Measurements from ENCODE around the gene MAP3K6.
"Not testable (repeated sequence)": the region's sequence is repeated elsewhere in the genome, so short reads cannot be mapped to it uniquely, and the experiment has no call there.

Gene MAP3K6

DNA sequence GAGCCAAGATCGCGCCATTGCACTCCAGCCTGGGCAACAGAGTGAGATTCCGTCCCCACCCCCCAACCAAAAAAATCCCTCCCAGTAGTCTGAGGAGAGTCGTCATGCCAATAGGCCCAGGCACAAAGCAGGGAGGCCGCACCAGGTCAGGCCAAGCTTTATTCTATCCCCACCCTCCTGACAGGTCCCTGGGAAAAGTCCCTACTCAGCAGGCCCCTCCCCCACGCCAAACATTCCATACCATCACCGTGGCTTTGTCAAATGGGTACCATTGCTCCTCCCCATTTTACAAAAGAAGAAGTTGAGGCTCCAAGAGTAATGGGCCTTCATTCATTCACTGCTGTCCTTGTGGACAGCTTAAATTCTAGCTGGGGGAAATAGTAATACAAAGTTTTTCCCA is 31.0 kb upstream of the MAP3K6 start:
- DNase-seq (ENCODE audit: low read depth) = no peak

DNA sequence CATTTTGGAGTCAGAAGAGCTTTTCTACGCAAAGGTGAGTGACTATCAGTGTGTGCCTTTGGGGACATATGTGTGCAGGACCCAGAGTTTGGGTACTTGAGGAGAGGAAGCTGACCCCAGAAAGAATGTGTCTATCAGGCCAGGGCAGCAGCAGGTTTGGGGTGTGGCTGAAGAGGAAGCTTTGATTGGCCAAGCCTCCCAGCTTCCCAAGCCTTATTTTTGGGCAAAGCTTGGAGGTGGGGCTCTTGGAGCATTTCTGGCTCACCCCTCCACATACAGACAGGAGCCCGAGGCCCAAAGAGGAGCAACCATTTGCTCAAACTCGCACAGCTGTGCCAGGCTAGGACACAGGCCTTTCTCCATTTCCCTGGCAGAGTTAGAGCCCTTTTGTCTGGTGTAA is 30.3 kb upstream of the MAP3K6 start:
- no peak for DNase-seq (ENCODE audit: low read depth)

DNA sequence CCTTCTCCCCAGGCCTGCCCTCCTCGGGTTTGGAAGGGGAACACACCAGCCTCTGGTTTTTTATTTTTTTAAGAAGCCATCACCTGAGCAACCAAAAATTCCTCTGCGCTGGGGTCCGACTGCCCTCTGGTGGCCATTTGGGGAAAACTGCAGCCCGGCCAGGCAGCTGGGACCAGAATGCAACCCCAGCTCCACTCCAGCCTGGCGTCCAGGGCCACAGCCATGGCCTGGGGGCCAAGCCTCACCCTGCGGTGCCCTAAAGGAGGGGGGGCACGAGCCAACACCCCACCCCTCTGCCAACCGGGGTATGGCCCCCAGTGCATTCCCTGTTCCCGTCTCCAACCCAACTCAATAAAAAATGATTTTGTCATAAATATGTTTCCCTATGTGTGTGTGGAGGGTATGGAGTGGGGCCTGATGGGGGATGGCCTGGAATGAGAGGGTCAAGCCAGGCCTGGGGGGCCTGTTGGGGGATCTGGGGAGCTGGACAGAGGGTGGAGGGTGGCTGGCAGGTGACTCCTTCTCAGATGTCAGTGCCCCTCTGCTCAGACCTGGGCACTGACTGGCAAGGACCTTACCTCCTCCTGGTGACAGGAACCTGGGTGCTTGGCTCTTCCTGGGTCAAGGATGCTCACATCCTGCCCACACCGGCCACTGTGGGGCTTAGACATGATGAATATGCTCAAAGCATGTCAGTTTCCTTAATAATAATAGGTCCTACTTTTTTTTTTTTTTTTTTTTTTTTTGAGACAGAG is 28.9 kb upstream of the MAP3K6 start:
- no peak for DNase-seq (ENCODE audit: low read depth)

DNA sequence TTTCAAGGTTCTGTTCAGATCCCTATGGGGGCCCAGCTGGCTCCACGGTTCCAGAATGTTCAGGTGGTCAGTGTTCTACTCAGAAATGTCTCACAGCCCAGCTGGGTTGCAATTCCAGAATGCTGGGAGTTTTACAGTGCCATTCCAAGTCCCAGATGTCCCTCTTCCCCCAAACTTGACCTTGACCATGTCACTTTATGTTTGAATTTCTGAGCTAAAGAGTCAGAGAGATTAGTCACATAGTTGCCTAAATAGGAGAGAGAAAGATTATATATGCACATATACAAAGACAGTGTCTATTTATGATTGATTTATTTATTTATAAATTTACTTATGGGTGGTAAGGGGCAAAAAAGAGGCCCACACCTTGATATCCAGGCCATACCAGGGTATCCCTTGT is 28.2 kb upstream of the MAP3K6 start:
- no peak for DNase-seq (ENCODE audit: low read depth)

DNA sequence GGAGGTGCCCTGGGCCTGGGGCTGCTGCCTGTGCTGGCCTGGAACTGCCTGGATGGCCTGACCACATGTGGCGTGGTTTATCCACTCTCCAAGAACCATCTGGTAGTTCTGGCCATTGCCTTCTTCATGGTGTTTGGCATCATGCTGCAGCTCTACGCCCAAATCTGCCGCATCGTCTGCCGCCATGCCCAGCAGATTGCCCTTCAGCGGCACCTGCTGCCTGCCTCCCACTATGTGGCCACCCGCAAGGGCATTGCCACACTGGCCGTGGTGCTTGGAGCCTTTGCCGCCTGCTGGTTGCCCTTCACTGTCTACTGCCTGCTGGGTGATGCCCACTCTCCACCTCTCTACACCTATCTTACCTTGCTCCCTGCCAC is 27.5 kb upstream of the MAP3K6 start:
- no peak for DNase-seq (ENCODE audit: low read depth)

DNA sequence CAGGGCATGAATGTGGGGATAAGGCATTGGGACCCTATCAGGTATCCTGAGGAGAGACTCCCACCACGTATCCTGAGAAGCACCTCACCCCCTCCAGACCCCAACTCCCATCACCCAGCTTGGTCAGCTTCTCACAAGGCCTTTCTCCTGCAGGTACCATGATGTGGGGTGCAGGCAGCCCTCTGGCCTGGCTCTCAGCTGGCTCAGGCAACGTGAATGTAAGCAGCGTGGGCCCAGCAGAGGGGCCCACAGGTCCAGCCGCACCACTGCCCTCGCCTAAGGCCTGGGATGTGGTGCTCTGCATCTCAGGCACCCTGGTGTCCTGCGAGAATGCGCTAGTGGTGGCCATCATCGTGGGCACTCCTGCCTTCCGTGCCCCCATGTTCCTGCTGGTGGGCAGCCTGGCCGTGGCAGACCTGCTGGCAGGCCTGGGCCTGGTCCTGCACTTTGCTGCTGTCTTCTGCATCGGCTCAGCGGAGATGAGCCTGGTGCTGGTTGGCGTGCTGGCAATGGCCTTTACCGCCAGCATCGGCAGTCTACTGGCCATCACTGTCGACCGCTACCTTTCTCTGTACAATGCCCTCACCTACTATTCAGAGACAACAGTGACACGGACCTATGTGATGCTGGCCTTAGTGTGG is 27.0 kb upstream of the MAP3K6 start:
- DNase-seq (ENCODE audit: low read depth) = no peak

DNA sequence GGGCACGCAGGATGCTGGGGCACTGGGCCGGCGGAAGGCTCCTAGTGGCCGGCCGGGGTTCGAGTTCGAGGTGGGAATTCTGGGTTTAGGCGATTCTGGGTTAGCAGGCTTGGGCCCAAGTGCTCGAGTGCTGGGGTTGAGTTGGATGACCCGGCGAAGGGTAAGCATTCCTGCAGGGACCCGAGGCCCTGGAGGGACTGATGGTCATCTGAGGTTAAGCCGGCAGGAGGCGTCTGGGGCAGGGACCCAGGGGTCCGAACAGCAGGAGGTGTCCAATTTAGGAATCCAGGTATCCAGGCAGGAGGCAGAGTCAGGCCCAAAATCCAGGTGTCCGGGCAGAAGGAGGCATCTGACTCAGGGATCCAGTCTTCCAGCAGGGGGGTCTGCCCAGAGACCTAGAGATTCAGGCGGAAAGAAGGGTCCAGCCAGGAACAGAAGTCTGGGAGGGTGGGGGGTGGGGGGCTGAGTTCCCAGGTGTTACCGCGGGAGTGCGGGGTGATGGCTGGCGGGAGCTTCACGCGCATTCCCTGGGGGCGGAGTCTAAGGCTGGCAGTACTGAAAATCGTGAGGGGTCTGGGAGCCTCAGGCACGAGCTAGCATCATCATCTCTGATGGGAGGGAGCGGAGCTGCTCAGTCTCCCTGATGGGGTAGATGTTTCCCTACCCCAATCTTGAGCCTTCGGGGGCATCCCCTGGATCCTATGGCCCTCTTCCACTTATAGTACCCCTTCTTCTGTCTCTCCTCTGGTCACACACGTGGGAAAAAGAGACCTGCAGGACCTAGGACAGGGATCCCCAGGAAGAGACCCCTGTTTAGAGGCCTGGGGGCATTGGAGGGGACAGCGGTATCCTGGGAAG is 26.2 kb upstream of the MAP3K6 start:
- DNase-seq (ENCODE audit: low read depth) = no peak

DNA sequence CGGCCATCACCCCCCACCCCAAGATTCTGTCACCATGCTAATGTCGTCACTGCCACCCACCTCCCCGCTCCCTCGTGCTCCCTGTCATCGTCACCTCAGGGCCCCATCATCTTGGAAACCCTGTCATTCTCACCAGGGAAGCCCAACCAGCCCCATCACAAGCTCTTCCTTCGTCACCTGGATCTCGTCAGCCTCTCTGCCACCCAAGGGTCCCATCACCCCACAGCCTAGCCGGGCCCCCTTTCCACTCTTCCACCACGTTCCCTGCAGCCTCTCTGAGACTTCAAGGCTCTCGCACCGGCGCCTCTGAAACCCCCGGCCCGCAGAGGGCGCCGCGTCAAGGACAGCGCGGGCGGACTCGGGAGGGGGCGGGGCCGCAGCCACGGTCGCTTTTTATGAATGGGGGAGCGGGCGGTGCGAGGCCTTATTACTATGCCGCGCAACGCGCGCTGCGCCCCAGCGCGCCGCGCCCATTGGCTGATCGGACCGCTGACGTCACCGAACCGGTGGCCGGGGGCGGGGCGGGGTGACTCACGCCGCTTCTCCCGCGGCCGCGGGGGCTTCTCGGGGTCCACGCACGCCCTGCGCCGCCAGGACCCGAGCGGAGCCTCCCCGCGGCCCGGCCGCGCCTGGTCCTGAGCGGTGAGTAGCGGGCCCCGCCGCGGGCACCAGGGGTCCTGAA is 25.5 kb upstream of the MAP3K6 start, which contains the start of gene GPR3:
TSS of gene GPR3 (plus strand) at position 527 of the 682 bp plus-strand sequence. CDS start 1,177 bp downstream, outside the sequence.
- peak; percentile 66 for DNase-seq (ENCODE audit: low read depth)

DNA sequence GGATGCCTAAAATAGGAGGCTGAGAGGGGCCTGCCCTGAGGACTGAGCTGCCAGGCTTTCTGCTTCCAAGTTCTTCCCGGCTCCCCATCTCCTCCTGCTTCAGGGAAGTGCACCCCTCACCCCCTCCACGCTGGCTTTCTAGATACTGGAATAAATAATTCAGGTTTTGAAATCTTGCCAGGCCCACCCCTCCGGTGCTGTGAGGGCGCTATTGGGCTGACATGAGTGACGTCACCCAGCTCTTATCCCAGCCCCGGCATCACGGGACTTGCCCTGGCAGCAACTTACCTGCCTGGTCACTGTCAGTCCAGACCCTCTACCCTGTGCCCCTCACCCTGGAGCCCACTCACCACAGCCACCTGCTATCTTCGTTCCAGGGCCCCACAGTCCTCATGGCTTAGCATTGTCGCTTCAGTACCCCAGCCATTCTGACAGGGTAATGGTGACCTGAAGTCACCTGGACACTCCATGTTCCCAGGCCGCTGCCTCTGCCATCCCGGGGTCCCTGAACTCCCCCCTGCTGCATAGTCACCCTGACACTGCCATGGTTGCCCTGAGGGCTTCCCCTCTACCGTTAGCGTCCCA is 24.8 kb upstream of the MAP3K6 start:
- no peak for DNase-seq (ENCODE audit: low read depth)

DNA sequence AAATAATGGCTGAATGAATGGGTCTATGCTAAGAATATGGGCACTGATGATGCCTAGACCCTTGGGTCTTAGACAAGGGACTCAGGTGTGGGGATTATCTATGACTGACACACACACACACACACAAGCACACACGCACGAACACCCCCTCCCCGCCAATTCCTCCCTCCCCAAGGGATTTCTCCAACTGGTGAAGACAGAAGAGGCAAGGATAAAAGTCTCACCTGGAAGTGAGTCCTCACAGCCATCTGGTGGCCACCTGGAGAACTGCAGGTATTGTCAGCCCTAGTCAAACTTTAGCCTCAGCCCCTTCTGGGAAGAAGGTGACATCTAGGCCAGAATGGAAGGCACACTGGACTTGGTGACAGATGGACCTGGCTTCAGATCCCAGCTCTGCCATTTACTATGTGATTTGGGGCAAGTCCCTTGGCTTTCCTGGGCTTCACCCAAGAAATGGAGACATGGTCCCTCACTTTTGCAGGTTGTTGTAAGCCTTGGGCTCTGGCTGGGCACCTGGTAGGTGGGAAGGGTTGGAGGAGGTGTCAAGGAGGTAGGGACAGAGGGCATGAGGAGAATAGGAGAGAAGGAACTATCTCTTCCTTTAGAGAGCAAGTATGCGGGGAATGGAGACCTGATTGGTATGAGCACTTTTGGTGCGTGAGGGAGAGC is 21.7 kb upstream of the MAP3K6 start:
- no peak for DNase-seq (ENCODE audit: low read depth)

DNA sequence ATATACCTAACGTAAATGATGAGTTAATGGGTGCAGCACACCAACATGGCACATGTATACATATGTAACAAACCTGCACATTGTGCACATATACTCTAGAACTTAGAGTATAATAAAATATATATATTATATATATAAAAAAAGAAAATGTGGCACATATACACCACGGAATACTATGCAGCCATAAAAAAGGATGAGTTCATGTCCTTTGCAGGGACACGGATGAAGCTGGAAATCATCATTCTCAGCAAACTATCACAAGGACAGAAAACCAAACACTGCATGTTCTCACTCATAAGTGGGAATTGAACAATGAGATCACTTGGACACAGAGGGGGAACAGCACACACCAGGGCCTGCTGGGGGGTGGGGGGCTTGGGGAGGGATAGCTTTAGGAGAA is 18.0 kb upstream of the MAP3K6 start:
- DNase-seq (ENCODE audit: low read depth) = not testable (repeated sequence)

DNA sequence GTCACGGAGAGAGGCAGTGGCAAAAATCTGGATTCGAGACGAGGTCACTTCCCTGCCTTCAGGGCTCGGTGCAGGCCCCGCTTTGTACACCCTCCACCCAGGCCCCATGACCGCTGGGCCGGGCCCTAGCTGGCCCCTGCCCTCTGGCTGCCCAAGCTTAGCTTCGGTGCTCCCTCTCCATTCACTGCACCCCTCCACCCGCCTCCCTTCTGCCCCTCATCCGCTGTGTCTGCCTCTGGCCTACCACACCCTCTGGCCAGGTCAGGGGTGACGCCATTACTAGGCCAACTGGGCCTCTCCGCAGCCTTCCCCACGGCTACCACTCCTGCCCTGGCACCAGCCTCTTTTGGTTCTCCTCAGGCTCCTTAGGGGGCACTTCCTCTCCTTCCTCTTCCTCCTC is 16.9 kb upstream of the MAP3K6 start:
- DNase-seq (ENCODE audit: low read depth) = no peak

DNA sequence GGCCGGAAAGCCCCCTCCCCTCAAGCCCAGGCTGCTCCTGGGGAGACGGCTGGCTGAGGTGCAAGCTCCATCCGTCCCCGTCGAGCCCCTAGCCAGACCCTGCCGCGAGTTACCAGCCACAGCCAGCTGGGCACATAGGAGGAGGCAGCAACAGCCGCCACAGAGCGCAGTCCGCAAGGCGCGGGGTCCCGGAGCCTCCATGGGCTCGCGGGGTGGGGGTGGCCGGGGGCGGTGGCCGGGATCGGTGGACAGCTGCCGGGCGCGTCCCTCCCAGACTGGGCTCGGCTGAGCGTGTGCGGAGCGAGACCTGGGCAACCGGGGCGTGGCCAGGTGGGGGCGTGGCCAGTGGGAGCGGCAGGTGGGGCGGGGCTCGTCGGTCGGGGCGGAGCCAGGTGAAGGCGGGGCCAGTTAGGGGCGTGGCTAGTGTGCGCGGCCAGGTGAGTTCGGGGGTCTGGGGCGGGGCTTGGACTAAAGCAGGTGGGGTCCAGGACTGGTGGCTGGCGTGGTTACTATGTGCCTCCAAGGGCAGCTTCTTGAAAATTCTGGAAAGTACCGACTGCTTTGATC is 16.4 kb upstream of the MAP3K6 start, which contains the start of gene CD164L2:
TSS of gene CD164L2 (minus strand) at position 295 of the 567 bp plus-strand sequence. CDS start at position 201, 94 bp downstream.
- no peak for DNase-seq (ENCODE audit: low read depth)

DNA sequence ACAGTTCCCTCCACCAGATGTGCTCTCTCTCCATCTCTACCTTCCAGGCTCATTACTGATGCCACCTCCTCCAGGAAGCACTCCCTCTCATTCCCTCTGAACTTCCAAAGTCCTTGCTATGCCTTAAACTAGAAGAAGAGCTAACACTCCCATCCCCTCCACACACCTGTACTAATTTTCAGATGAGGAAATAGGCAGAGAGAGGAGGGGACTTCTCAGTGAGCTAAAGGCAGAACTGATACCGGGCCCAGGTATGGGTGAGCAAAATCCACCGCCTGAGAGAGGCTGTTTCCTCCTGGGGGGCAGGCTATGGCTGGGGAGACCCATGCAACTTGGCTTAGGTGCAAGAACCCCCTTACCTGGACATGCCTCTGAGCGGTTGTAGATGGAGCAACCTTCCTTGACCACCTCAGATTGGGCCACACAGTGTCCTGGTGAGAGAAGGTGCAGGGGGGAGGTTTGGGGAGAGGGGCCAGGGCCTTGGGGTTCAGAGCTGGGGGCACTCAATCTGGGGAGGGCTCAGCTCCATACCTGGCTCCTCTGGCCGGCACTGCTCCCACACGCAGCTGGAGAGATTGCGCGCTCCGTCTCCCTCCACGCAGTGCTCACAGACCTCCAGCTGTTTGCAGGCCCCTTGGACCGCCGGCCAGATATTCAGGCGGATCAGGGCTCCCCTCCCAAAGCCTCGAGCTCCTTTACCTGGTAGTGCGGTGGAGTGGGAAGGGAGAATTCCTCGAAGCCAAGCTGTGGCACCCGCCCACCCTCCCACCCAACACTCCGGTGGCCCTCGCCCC is 15.4 kb upstream of the MAP3K6 start:
- no peak for DNase-seq (ENCODE audit: low read depth)

DNA sequence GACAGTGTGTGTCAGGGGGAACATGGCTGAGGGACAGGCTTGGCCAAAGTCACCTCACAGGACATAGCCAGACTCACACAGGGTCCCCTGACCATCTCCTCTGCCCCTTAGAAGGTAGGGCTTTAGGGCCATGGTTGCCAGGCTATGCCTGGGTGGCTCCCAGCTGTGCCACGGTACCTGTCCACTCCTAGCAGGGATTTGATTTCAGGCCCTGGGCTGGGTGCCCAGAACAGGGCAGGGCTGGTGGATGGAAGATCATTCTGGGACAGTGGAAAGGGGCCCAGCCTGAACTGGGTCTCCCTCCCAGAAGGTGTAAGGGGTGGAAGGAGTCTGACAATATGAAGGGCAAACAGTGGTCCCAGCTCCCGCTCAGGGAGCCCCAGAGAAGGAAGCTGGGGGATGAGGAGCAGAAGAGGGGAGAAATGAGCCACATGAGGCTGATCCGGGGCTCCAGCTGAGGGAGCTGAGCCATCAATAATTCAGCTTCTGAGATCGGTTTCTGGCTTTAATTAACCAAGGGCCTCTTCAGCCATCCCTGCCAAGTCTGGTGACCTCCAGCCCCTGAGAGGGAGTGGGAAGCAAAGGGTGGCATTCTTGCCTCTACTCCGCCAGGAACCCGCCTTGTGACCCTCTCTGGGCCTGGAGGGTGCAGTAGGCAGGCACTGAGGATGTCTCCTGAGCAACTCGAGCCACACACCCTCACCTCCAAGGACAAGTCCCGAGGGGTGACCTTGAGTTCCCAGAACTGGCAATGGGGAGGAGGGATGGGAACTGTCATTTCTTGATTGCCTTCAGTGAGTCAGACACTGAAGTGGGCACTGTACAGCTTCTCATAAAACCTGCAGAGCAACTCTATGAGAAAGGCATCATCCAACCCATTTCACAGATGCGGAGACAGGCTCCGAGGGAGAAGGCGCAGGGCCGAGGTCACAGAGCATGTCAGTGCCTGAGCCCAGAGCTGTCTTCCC is 14.3 kb upstream of the MAP3K6 start:
- DNase-seq (ENCODE audit: low read depth) = no peak

DNA sequence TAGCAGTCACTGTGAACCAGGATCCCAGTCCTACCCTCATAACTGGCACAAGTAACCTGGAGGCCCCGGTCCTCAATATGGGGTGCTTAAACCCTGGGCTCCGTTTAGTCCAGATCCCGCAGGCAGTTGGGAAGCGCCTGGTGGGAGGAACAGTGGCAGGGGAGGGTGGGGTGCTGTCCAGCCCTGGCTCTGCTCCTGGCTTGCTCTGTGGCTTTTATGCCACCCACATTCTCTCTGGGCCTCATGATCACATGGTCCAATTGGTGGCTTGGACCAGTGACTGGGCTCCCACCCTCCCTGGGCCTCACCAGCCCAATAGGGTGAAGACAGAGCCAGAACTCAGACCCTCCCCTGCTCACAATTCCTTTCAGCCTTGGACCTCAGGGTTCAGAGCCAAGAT is 13.5 kb upstream of the MAP3K6 start:
- DNase-seq (ENCODE audit: low read depth) = no peak

DNA sequence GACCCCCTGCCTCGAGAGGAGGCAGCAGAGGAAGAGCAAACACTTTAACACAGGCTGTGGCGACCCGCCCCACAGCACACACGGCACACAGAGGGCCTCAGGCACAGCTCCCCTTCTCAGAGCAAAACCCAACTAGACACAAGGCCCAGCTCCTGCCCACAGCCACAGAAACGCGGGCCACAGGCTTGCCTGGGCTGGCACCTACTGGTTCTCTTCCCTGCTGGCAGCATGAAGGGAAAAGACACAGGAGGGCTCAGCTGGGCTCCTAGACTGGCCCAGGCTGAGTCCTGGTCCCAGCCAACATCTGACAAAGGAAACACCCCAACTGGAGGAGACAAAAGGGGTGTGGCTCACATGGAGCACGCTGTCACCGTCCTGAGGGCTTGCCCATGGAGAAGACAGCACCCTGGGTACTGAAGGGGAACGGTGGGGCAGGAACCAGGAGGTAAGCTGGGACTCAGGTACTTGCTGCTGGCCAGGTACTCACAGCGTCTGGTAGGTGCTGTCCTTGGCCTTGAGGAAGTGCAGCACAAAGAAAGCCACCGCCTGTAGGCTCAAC is 12.9 kb upstream of the MAP3K6 start:
- no peak for DNase-seq (ENCODE audit: low read depth)

DNA sequence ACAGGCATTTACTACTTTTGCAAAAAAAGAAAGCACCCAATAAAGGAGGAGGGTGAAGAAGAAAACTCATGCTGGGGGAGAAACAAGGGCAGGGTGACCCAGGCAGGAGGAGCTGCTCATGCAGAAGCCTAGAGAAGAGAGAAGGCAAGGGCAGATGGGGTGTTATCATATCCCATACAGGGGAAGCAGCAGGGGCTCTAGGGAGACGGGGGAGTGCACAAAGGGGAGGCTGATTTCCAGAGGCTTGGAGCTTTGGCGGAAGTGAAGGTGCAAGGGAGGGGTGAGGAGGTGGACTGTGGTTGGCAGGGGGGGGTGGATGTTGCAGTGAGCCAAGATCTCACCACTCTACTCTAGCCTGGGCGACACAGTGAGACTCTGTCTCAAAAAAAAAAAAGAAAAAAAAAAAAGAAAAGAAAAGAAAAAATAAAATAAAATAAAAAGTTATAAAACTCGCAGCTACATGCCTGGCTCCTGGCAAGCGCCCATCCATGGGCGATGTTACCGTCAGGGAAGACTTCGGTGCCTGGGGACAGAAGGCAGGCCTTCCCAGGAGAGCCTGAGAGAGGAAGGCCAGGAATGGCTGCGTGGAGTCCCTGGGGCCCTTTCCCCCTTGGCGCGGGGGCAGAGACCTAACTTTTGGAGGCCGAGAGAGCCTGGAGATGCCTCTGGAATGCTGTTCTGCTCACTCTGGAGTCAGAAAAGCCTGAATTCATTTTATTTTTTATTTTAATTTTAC is 11.2 kb upstream of the MAP3K6 start:
- DNase-seq (ENCODE audit: low read depth) = no peak

Data from HS-5 (cell line).